Vagina (tissue), 2 donors: Measurements from ENCODE around the gene REPS1.

Experiments
- POLR2A ChIP-seq, 2 donors: fragments of 450-650 bp; IDR thresholded peaks; one replicate each; pipeline ENCODE4 v1.6.1; 2017; ENCODE audit warnings: antibody characterized with exemption in 2 of 2, mild to moderate bottlenecking in 2 of 2, moderate library complexity in 2 of 2
- TF ChIP-seq, protein P1 (sequence below), 3 experiments: fragments of 450-650 bp in 2 of 3; fragments of 200-600 bp in 1 of 3; sonication (generic) in 1 of 3; IDR thresholded peaks; one replicate each; pipeline ENCODE4 v1.5.1; 2017 to 2019; ENCODE audit warnings: antibody characterized with exemption in 3 of 3, mild to moderate bottlenecking in 2 of 3, moderate library complexity in 2 of 3

DNA sequence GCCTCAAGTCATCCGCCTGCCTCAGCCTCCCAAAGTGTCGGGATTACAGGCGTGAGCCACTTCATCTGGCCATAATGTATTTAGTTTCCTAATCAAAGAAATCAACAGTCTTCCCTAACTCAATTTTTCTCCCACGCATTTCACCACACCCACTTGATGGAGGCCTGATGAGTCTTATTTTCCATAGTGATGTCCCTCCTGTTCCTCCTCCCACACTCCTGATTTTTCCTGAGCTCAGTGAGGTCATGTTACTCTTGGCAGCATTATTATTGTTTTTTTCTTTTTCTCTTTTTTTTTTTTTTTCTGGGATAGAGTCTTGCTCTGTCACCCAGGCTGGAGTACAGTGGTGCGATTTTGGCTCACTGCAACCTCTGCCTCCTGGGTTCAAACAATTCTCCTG lies 49.4 kb upstream of the REPS1 start:
- TF ChIP-seq, protein P1, sequence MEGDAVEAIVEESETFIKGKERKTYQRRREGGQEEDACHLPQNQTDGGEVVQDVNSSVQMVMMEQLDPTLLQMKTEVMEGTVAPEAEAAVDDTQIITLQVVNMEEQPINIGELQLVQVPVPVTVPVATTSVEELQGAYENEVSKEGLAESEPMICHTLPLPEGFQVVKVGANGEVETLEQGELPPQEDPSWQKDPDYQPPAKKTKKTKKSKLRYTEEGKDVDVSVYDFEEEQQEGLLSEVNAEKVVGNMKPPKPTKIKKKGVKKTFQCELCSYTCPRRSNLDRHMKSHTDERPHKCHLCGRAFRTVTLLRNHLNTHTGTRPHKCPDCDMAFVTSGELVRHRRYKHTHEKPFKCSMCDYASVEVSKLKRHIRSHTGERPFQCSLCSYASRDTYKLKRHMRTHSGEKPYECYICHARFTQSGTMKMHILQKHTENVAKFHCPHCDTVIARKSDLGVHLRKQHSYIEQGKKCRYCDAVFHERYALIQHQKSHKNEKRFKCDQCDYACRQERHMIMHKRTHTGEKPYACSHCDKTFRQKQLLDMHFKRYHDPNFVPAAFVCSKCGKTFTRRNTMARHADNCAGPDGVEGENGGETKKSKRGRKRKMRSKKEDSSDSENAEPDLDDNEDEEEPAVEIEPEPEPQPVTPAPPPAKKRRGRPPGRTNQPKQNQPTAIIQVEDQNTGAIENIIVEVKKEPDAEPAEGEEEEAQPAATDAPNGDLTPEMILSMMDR (IDR thresholded peaks at IDR 0.05): no peak
- no peak for TF ChIP-seq POLR2A (IDR thresholded peaks at IDR 0.05)
